ENCODE data around the gene NRXN3.

DNA sequence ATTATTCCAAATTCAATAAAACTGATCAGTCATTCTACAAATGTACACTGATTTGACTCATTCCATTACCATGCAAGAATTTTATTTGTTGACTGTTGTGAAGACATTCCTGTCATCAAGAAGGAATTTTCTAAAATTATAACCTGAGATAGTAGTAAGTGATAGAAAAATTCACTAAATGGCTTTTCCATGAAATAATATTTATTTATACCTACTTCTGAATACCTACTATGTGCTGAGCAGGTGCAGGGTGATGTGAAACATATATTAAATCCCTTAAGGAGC is 841.7 kb downstream of the NRXN3 start:
- TF ChIP-seq, protein P1, sequence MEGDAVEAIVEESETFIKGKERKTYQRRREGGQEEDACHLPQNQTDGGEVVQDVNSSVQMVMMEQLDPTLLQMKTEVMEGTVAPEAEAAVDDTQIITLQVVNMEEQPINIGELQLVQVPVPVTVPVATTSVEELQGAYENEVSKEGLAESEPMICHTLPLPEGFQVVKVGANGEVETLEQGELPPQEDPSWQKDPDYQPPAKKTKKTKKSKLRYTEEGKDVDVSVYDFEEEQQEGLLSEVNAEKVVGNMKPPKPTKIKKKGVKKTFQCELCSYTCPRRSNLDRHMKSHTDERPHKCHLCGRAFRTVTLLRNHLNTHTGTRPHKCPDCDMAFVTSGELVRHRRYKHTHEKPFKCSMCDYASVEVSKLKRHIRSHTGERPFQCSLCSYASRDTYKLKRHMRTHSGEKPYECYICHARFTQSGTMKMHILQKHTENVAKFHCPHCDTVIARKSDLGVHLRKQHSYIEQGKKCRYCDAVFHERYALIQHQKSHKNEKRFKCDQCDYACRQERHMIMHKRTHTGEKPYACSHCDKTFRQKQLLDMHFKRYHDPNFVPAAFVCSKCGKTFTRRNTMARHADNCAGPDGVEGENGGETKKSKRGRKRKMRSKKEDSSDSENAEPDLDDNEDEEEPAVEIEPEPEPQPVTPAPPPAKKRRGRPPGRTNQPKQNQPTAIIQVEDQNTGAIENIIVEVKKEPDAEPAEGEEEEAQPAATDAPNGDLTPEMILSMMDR (IDR thresholded peaks at IDR 0.05; ENCODE audit: low read depth, low read length, missing input control), result no peak
- TF ChIP-seq, protein P2, sequence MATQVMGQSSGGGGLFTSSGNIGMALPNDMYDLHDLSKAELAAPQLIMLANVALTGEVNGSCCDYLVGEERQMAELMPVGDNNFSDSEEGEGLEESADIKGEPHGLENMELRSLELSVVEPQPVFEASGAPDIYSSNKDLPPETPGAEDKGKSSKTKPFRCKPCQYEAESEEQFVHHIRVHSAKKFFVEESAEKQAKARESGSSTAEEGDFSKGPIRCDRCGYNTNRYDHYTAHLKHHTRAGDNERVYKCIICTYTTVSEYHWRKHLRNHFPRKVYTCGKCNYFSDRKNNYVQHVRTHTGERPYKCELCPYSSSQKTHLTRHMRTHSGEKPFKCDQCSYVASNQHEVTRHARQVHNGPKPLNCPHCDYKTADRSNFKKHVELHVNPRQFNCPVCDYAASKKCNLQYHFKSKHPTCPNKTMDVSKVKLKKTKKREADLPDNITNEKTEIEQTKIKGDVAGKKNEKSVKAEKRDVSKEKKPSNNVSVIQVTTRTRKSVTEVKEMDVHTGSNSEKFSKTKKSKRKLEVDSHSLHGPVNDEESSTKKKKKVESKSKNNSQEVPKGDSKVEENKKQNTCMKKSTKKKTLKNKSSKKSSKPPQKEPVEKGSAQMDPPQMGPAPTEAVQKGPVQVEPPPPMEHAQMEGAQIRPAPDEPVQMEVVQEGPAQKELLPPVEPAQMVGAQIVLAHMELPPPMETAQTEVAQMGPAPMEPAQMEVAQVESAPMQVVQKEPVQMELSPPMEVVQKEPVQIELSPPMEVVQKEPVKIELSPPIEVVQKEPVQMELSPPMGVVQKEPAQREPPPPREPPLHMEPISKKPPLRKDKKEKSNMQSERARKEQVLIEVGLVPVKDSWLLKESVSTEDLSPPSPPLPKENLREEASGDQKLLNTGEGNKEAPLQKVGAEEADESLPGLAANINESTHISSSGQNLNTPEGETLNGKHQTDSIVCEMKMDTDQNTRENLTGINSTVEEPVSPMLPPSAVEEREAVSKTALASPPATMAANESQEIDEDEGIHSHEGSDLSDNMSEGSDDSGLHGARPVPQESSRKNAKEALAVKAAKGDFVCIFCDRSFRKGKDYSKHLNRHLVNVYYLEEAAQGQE (IDR thresholded peaks at IDR 0.05), result no peak
- TF ChIP-seq YY1 (IDR thresholded peaks at IDR 0.05) (no peak), TAF1 (conservative IDR thresholded peaks at IDR 0.05) (no peak), FOXA1 (IDR thresholded peaks at IDR 0.05) (no peak), SP1 (IDR thresholded peaks at IDR 0.05) (no peak), JUND (IDR thresholded peaks at IDR 0.05) (no peak), NR2F2 (IDR thresholded peaks at IDR 0.05) (no peak), RXRA (IDR thresholded peaks at IDR 0.05) (no peak), HNF4A (conservative IDR thresholded peaks at IDR 0.05) (no peak), RAD21 (IDR thresholded peaks at IDR 0.05) (no peak)
- TF ChIP-seq, protein P3, sequence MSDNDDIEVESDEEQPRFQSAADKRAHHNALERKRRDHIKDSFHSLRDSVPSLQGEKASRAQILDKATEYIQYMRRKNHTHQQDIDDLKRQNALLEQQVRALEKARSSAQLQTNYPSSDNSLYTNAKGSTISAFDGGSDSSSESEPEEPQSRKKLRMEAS (IDR thresholded peaks at IDR 0.05), result no peak
